ENCODE measurements around the gene AARS2.

- no peak for TF ChIP-seq ATF3 (IDR thresholded peaks at IDR 0.05; ENCODE audit: insufficient read depth, low read depth, low read length)
- TF ChIP-seq POLR2A (IDR thresholded peaks at IDR 0.05; ENCODE audit: control extremely low read depth in 1 of 2, low read depth in 2 of 2, low read length in 2 of 2): peak in 1 of 2 experiments; percentile 83; a peak in 2 of 3 replicates
- TF ChIP-seq USF2 (IDR thresholded peaks at IDR 0.05; ENCODE audit: low read length): no peak
- TF ChIP-seq JUND (IDR thresholded peaks at IDR 0.05; ENCODE audit: low read length): no peak
- peak in 2 of 3 experiments; percentile 49 to 56; a peak in 3 of 4 replicates for TF ChIP-seq CTCF (IDR thresholded peaks at IDR 0.05; ENCODE audit: control extremely low read depth in 1 of 3, insufficient read depth in 1 of 3, low read depth in 1 of 3, low read length in 3 of 3)
- TF ChIP-seq ASH2L (IDR thresholded peaks at IDR 0.05; ENCODE audit: low read length): no peak
- TF ChIP-seq CEBPB (IDR thresholded peaks at IDR 0.05; ENCODE audit: low read depth, low read length): no peak
- peak; percentile 19 to 27; a peak in 3 of 4 replicates for TF ChIP-seq RAD21 (IDR thresholded peaks at IDR 0.05 in 1 of 2, conservative IDR thresholded peaks at IDR 0.05 in 1 of 2; ENCODE audit: low read depth in 2 of 2, low read length in 2 of 2)
- TF ChIP-seq EZH2 (IDR thresholded peaks at IDR 0.05; ENCODE audit: low read depth, low read length, severe bottlenecking): no peak
- TF ChIP-seq RNF2 (IDR thresholded peaks at IDR 0.05; ENCODE audit: borderline replicate concordance, low read depth, low read length, missing control alignments, poor library complexity, severe bottlenecking): no peak
- TF ChIP-seq ZNF274 (IDR thresholded peaks at IDR 0.05; ENCODE audit: borderline replicate concordance, extremely low read depth, low read length): no peak
- no peak; a peak in 1 of 4 replicates for TF ChIP-seq SIN3A (conservative IDR thresholded peaks at IDR 0.05 in 1 of 2, IDR thresholded peaks at IDR 0.05 in 1 of 2; ENCODE audit: low read depth in 1 of 2, low read length in 2 of 2)
- TF ChIP-seq SP2 (IDR thresholded peaks at IDR 0.05; ENCODE audit: low read length): no peak
These were observed 59.6 kb downstream of the AARS2 start for GRCh38 chr6:44253307-44254101.
